Measurements from ENCODE around the gene ATP4A. TPM values are rescaled to one million over a fixed set of nuclear protein-coding genes. Genes with fewer than 3 reads are reported as not detected.
A peak's percentile ranks its signal among the peaks of the same experiment; 100 is the strongest.
"Not testable (repeated sequence)": the region's sequence is repeated elsewhere in the genome, so short reads cannot be mapped to it uniquely, and the experiment has no call there.

Gene ATP4A
- total and polyA plus RNA-seq, 8 donors = 9.8 to 890 (median 301) TPM

- TF ChIP-seq CTCF (IDR thresholded peaks at IDR 0.05) (no peak), EP300 (IDR thresholded peaks at IDR 0.05) (no peak), POLR2AphosphoS5 (IDR thresholded peaks at IDR 0.05) (no peak), POLR2A (IDR thresholded peaks at IDR 0.05) (no peak)
- intact Hi-C loops (cut with DNase I; ENCODE audit: low total_unique reads) = no loop called here
- no peak for DNase-seq
- peaks cover 0 to 7% (median 0%) of the 10 kb centered on the region in 3 donors for H3K27me3 ChIP-seq
- no peak overlapping the region for H3K4me3 ChIP-seq
- H3K27ac ChIP-seq = no peak overlapping the region
- 82 to 94% (median 87%) methylated on average over 3 of the region's 3 CpGs for whole genome bisulfite sequencing, 5 donors
- H3K36me3 ChIP-seq = no peaks in the 10 kb centered on the region
- H3K4me1 ChIP-seq = no peaks in the 10 kb centered on the region
- H3K9me3 ChIP-seq = peaks cover 0 to 4% (median 0%) of the 10 kb centered on the region in 4 donors
Measured at GRCh38 chr19:35601971-35602370, 38.5 kb upstream of the ATP4A start.

- Histone ChIP-seq H3K4me3 (no peak overlapping the region), H3K27ac (no peak overlapping the region), H3K27me3 (peaks cover 0 to 39% (median 0%) of the 10 kb centered on the region in 3 donors), H3K36me3 (no peaks in the 10 kb centered on the region), H3K4me1 (no peaks in the 10 kb centered on the region), H3K9me3 (no peaks in the 10 kb centered on the region)
- no peak for DNase-seq
- intact Hi-C loops (cut with DNase I; ENCODE audit: low total_unique reads) = no loop called here
- WGBS, 5 donors = 60 to 72% (median 69%) methylated on average over 4 of the region's 4 CpGs
- TF ChIP-seq POLR2AphosphoS5 (IDR thresholded peaks at IDR 0.05) (no peak), POLR2A (IDR thresholded peaks at IDR 0.05) (no peak), CTCF (IDR thresholded peaks at IDR 0.05) (no peak), EP300 (IDR thresholded peaks at IDR 0.05) (no peak)
Measured at GRCh38 chr19:35596366-35596999, 33.0 kb upstream of the ATP4A start.

DNA sequence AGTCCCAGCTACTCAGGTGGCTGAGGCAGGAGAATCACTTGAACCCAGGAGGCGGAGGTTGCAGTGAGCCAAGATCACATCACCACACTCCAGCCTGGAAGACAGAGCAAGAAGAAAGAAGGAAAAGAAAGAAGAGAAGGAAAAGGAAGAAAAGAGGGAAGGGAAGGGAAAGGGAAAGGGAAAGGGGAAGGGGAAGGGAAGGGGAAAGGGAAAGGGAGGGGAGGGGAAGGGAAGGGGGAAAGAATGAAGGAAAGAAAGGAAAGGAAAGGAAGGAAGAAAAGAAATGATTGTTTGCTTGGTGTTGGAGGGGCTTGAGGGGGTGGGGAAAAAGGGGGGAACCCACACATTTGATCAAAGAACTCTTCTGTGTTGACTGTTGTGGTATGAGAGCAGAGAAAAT is 32.5 kb upstream of the ATP4A start:
- Histone ChIP-seq H3K27me3 (peaks cover 0 to 37% (median 0%) of the 10 kb centered on the region in 3 donors), H3K9me3 (no peaks in the 10 kb centered on the region), H3K4me3 (no peak overlapping the region), H3K36me3 (no peaks in the 10 kb centered on the region), H3K4me1 (no peaks in the 10 kb centered on the region), H3K27ac (no peak overlapping the region)
- no peak for DNase-seq
- TF ChIP-seq POLR2A (IDR thresholded peaks at IDR 0.05) = no peak
- no peak for TF ChIP-seq EP300 (IDR thresholded peaks at IDR 0.05)
- TF ChIP-seq POLR2AphosphoS5 (IDR thresholded peaks at IDR 0.05) = no peak
- no peak for TF ChIP-seq CTCF (IDR thresholded peaks at IDR 0.05)
- WGBS, 5 donors = 88 to 100% (median 96%) methylated on average over 1 of the region's 1 CpG
- intact Hi-C loops (cut with DNase I; ENCODE audit: low total_unique reads) = no loop called here

- H3K4me1 ChIP-seq; H3K27ac ChIP-seq; H3K36me3 ChIP-seq; intact Hi-C loops (cut with DNase I; ENCODE audit: low total_unique reads); H3K9me3 ChIP-seq; DNase-seq; H3K4me3 ChIP-seq: not testable (repeated sequence)
- WGBS, 5 donors = 68 to 81% (median 73%) methylated on average over 3 of the region's 3 CpGs
- peaks cover 0 to 35% (median 0%) of the 10 kb centered on the region in 3 donors for H3K27me3 ChIP-seq
Measured at GRCh38 chr19:35595026-35595425, 31.6 kb upstream of the ATP4A start.

DNA sequence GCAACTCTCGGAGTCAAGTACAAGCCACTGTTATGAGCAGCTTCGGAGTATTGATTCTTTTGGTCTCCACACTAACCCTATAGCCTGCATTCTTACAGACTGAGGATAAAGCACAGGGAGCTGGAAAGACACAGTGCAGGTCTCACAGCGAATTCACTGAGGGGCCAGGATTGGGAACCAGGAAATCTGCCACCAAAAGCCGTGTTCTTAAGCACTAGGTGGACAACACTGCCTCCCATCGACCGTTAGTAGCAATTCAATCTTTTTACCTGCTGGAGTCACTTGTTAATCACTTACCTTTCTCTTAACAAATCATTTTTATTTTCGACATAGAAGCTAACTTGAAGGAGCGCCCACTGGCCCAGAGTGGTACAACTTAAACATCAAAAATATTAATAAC is 28.8 kb upstream of the ATP4A start:
- H3K9me3 ChIP-seq = no peaks in the 10 kb centered on the region
- intact Hi-C loops (cut with DNase I; ENCODE audit: low total_unique reads) = no loop called here
- 19 to 28% (median 22%) methylated on average over 8 of the region's 8 CpGs for WGBS, 5 donors
- peaks cover 0 to 35% (median 0%) of the 10 kb centered on the region in 3 donors for H3K27me3 ChIP-seq
- DNase-seq = peak; percentile 36 to 87
- H3K4me1 ChIP-seq = no peaks in the 10 kb centered on the region
- H3K27ac ChIP-seq = no peak overlapping the region
- no peak overlapping the region for H3K4me3 ChIP-seq
- TF ChIP-seq POLR2AphosphoS5 (IDR thresholded peaks at IDR 0.05) = no peak
- peak in 4 of 7 experiments; percentile 9 to 33 (median 24) for TF ChIP-seq CTCF (IDR thresholded peaks at IDR 0.05)
- TF ChIP-seq EP300 (IDR thresholded peaks at IDR 0.05) = no peak
- no peak for TF ChIP-seq POLR2A (IDR thresholded peaks at IDR 0.05)
- H3K36me3 ChIP-seq = no peaks in the 10 kb centered on the region

Data from stomach (tissue), 9 donors.